HEK293T (cell line): ENCODE results near the gene ANO7.

Source experiments
- ARNT ChIP-seq: fragments of 450-650 bp; IDR thresholded peaks from 2 replicates; pipeline ENCODE4 v1.6.1; 2017; ENCODE audit warnings: mild to moderate bottlenecking
- CTBP1 ChIP-seq: fragments of 450-650 bp; IDR thresholded peaks from 2 replicates; pipeline ENCODE4 v1.6.1; 2016; ENCODE audit warnings: borderline replicate concordance
- ELF4 ChIP-seq: fragments of 450-650 bp; IDR thresholded peaks from 2 replicates; pipeline ENCODE4 v1.6.1; 2017; ENCODE audit warnings: antibody characterized with exemption
- FOXA1 ChIP-seq: fragments of 450-650 bp; IDR thresholded peaks from 2 replicates; pipeline ENCODE4 v1.6.1; 2016; ENCODE audit warnings: mild to moderate bottlenecking
- FOXK2 ChIP-seq: fragments of 450-650 bp; IDR thresholded peaks from 2 replicates; pipeline ENCODE4 v1.6.1; 2016; ENCODE audit warnings: mild to moderate bottlenecking
- FOXM1 ChIP-seq: fragments of 450-650 bp; IDR thresholded peaks from 2 replicates; pipeline ENCODE4 v1.6.1; 2017; ENCODE audit warnings: mild to moderate bottlenecking, borderline replicate concordance
- HDGF ChIP-seq: fragments of 450-650 bp; IDR thresholded peaks from 2 replicates; pipeline ENCODE4 v1.6.1; 2017; ENCODE audit warnings: antibody characterized with exemption, borderline replicate concordance
- PKNOX1 ChIP-seq: fragments of 450-650 bp; IDR thresholded peaks from 2 replicates; pipeline ENCODE4 v1.6.1; 2016
- SP1 ChIP-seq: fragments of 450-650 bp; IDR thresholded peaks from 2 replicates; pipeline ENCODE4 v1.6.1; 2017
- SUZ12 ChIP-seq: fragments of 450-650 bp; IDR thresholded peaks from 2 replicates; pipeline ENCODE4 v1.6.1; 2016; ENCODE audit warnings: mild to moderate bottlenecking
- TARDBP ChIP-seq: fragments of 450-650 bp; IDR thresholded peaks from 2 replicates; pipeline ENCODE4 v1.6.1; 2016
- ZNF384 ChIP-seq: fragments of 450-650 bp; IDR thresholded peaks from 2 replicates; pipeline ENCODE4 v1.6.1; 2016

GRCh38 chr2:241207641-241208040 is 19.2 kb downstream of the ANO7 start:
- TF ChIP-seq SUZ12 (no peak), FOXA1 (no peak), PKNOX1 (no peak), SP1 (no peak), ARNT (no peak), ELF4 (no peak), ZNF384 (no peak), FOXM1 (no peak), FOXK2 (no peak), HDGF (no peak), TARDBP (no peak), CTBP1 (no peak)
